Heart right ventricle (tissue), 16 donors: Measurements from ENCODE around the gene APOBEC4. TPM values are rescaled to one million over a fixed set of nuclear protein-coding genes. Genes with fewer than 3 reads are reported as not detected.
A peak's percentile ranks its signal among the peaks of the same experiment; 100 is the strongest.

Source experiments
- ATAC-seq, 8 donors: fragments of 200-7000 bp; cut with Tn5 transposase; one replicate each; pipeline ENCODE4 v1.9.1; 2020; ENCODE audit warnings: mild to moderate bottlenecking in 8 of 8, moderate library complexity in 8 of 8, moderate number of reproducible peaks in 1 of 8
- DNase-seq, 2 donors: peaks; one replicate each; pipeline ENCODE4 v3.0.0-alpha.2; 2020
- H3K27ac ChIP-seq, 10 donors: fragments of 200-600 bp; sonication (generic) in 2 of 10; one replicate each; pipeline versions ENCODE4 v1.5.0 to v1.8.0; 2020 to 2022; ENCODE audit warnings: mild to moderate bottlenecking in 3 of 10
- H3K27me3 ChIP-seq, 7 donors: fragments of 200-600 bp; one replicate each; pipeline ENCODE4 v1.8.0; 2021 to 2022; ENCODE audit warnings: mild to moderate bottlenecking in 2 of 7
- H3K36me3 ChIP-seq, 9 donors: fragments of 200-600 bp; sonication (generic) in 1 of 9; one replicate each; pipeline versions ENCODE4 v1.5.0 to v1.8.0; 2020 to 2022; ENCODE audit warnings: mild to moderate bottlenecking in 2 of 9
- H3K4me1 ChIP-seq, 9 donors: fragments of 200-600 bp; sonication (generic) in 1 of 9; one replicate each; pipeline versions ENCODE4 v1.5.0 to v1.8.0; 2020 to 2022; ENCODE audit warnings: mild to moderate bottlenecking in 4 of 9
- H3K4me3 ChIP-seq, 10 donors: fragments of 200-600 bp; sonication (generic) in 2 of 10; one replicate each; pipeline versions ENCODE4 v1.5.0 to v1.8.0; 2020 to 2022; ENCODE audit warnings: mild to moderate bottlenecking in 7 of 10, moderate library complexity in 2 of 10
- H3K9me3 ChIP-seq, 11 donors: fragments of 200-600 bp in 10 of 11; sonication (generic) in 2 of 11; one replicate each; pipeline versions ENCODE4 v1.5.0 to v1.8.0; 2013 to 2022; ENCODE audit warnings: mild to moderate bottlenecking in 2 of 11, control low read depth in 1 of 11, moderate library complexity in 1 of 11
- WGBS, 2 donors: extraction: QIAGEN DNeasy Blood & Tissue Kit; methylation state at CpG; one replicate each; pipeline ENCODE4 v1.1.7; 2013; ENCODE audit warnings: inconsistent platforms in 1 of 2; 5-methylcytosine and 5-hydroxymethylcytosine counted together
- intact Hi-C, 10 donors: fragments of 100-400 bp; cut with DNase I; formaldehyde crosslinking; loops; one replicate each; pipeline versions ENCODE4 v1.11.1 to v1.14.2; 2022
- long read RNA-seq, 3 donors: library from polyadenylated mRNA; unstranded; transcript quantifications; one replicate each; pipeline ENCODE4 v2.0.0, GENCODE V29; 2020 to 2021
- polyA plus RNA-seq, 2 donors: library from polyadenylated mRNA; stranded (reverse); fragments of 200-250 nt; gene quantifications; one replicate each; pipeline ENCODE4 v1.2.3, GENCODE V29; 2013
- total RNA-seq, 10 donors: library from RNA; stranded (reverse); fragmentation: NEBNext Ultra II Directional in 3 of 10; extraction: Animal tissue kit (Norgen Biotek cat#: 25700) in 3 of 10; gene quantifications; one replicate each; pipeline versions ENCODE4 v1.2.1 to v1.2.4, GENCODE V29; 2021 to 2023
- TF ChIP-seq, protein P1 (sequence below), 9 donors: fragments of 200-600 bp; sonication (generic) in 2 of 9; IDR thresholded peaks; one replicate each; pipeline versions ENCODE4 v1.5.0 to v1.8.0; 2021 to 2022; ENCODE audit warnings: antibody characterized with exemption in 9 of 9, mild to moderate bottlenecking in 5 of 9, moderate library complexity in 1 of 9
- donor health status: Arrhythmogenic right ventricular cardiomyopathy.
- donor health status: ischemic (EF 13 %, LVEDD 7.1; RV severe dilation, severe dysfunction).
- donor health status: healthy with polysubstance abuse.
- donor health status: DM: no; HTN: yes; CAD: no.
- donor health status: DM: no; HTN: no; CAD: no.
- donor health status: ischemic (EF 25% LVEDD 6.9; RV normal size, moderate dysfunction).
- donor health status: ischemic (EF 25% LVEDD 5.7; RV mildly dilated, moderate dysfunction).
- donor health status: healthy.
- donor health status: DM: yes; HTN: yes; CAD: no.
- donor health status: Ischemic cardiomyopathy.
- donor health status: ischemic (EF 35%, LVEDD 5.7; RV mildly dilated, moderate dysfunction).
- donor health status: nonischemic (EF 11% LVEDD 7.7; RV severe dilation, severe dysfunction).
- donor health status: DM: yes; HTN: yes; CAD: no.
- donor health status: PGD.
- donor health status: ischemic (EF 29% LVEDD 5.4; RV normal size, mild dysfunction).
- donor health status: nonischemic (EF 23%, LVEDD 6.1; RV moderate dilation, normal function).

Gene APOBEC4
- total RNA-seq (not detected), polyA plus RNA-seq (not detected)
- long read RNA-seq, donor 1, result 0 reads
- long read RNA-seq, donor 2, result 0 reads
- long read RNA-seq, donor 3, result 0 reads

GRCh38 chr1:183652547-183653461, at the start of gene APOBEC4:
APOBEC4 (minus strand) TSS chr1:183653316; CDS start chr1:183648781, 4,535 bp downstream.
- DNase-seq, result no peak

GRCh38 chr1:183702813-183703198, 49.7 kb upstream of the APOBEC4 start:
- Histone ChIP-seq H3K36me3 (no peaks in the 10 kb centered on the region), H3K9me3 (no peaks in the 10 kb centered on the region), H3K27me3 (no peaks in the 10 kb centered on the region), H3K27ac (no peak overlapping the region), H3K4me3 (no peak overlapping the region), H3K4me1 (peaks cover 0 to 38% (median 12%) of the 10 kb centered on the region in 9 donors)
- intact Hi-C loops, result no loop called here
- 99% methylated on average over 9 of the region's 9 CpGs for WGBS, 2 donors
- TF ChIP-seq, protein P1, sequence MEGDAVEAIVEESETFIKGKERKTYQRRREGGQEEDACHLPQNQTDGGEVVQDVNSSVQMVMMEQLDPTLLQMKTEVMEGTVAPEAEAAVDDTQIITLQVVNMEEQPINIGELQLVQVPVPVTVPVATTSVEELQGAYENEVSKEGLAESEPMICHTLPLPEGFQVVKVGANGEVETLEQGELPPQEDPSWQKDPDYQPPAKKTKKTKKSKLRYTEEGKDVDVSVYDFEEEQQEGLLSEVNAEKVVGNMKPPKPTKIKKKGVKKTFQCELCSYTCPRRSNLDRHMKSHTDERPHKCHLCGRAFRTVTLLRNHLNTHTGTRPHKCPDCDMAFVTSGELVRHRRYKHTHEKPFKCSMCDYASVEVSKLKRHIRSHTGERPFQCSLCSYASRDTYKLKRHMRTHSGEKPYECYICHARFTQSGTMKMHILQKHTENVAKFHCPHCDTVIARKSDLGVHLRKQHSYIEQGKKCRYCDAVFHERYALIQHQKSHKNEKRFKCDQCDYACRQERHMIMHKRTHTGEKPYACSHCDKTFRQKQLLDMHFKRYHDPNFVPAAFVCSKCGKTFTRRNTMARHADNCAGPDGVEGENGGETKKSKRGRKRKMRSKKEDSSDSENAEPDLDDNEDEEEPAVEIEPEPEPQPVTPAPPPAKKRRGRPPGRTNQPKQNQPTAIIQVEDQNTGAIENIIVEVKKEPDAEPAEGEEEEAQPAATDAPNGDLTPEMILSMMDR (IDR thresholded peaks at IDR 0.05), result no peak
- ATAC-seq, result no peak
- no peak for DNase-seq

More at GRCh38 chr1:183652547-183653461, at the start of gene APOBEC4:
- Histone ChIP-seq H3K36me3 (no peaks in the 10 kb centered on the region), H3K4me3 (no peak within 1 kb of the TSS), H3K27ac (peak within 1 kb of the TSS; percentile 8 to 79 (median 64)), H3K4me1 (peaks cover 6 to 63% (median 45%) of the 10 kb centered on the region in 9 donors), H3K9me3 (no peaks in the 10 kb centered on the region), H3K27me3 (no peaks in the 10 kb centered on the region)
- TF ChIP-seq, protein P1 (IDR thresholded peaks at IDR 0.05), result no peak
- intact Hi-C loops, result loop anchor here in 3 of 10 donors (5.0 kb wide), 2 partner anchors 34 to 264 kb away; no protein-coding TSS in a partner anchor
- 56 to 57% methylated on average over 5 of the region's 5 CpGs for WGBS, 2 donors
- peak in 7 of 8 donors; percentile 16 to 75 (median 52) for ATAC-seq

- Histone ChIP-seq H3K36me3 (no peaks in the 10 kb centered on the region), H3K27ac (no peak overlapping the region), H3K4me3 (no peak overlapping the region), H3K27me3 (no peaks in the 10 kb centered on the region), H3K4me1 (peaks cover 0 to 41% (median 15%) of the 10 kb centered on the region in 9 donors), H3K9me3 (no peaks in the 10 kb centered on the region)
- intact Hi-C loops, result no loop called here
- TF ChIP-seq, protein P1 (IDR thresholded peaks at IDR 0.05), result no peak
- DNase-seq (no peak), ATAC-seq (no peak)
- 91 to 93% methylated on average over 7 of the region's 7 CpGs for WGBS, 2 donors
Measured at GRCh38 chr1:183702087-183702812, 49.1 kb upstream of the APOBEC4 start.

DNA sequence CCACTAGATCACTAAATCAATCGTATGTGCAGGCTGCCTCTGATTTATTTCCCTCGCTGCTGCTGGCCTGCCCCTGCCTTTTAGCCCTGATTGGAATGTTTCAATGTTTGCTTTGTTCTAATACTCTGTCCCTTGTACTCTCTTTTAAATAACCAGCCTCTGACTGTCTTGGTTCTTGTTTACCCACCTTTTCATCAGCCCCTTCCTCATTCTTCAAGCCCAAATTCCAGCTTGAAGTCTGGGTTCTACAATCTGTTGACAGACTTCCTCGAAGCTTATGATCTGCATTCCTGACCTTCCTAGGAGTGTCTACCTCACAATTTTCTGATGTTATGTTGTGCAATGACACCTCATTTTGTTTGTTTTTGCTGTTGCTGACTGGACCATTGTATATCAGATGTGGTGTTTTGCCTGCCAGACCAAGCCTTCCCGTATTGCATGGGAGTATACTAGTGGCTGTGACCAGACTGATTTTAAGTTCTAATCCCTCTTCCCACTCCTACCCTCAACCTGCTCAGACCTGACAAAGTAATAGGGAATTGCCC, 46.6 kb upstream of the APOBEC4 start:
- Histone ChIP-seq H3K9me3 (no peaks in the 10 kb centered on the region), H3K4me1 (peaks cover 0 to 47% (median 24%) of the 10 kb centered on the region in 9 donors), H3K27ac (no peak overlapping the region), H3K36me3 (no peaks in the 10 kb centered on the region), H3K4me3 (no peak overlapping the region), H3K27me3 (no peaks in the 10 kb centered on the region)
- intact Hi-C loops, result no loop called here
- TF ChIP-seq, protein P1 (IDR thresholded peaks at IDR 0.05), result no peak
- WGBS, 2 donors, result 60 to 70% methylated on average over 4 of the region's 4 CpGs
- DNase-seq (no peak), ATAC-seq (no peak)
